Measurements from ENCODE around the gene RAB30. TPM values are rescaled to one million over a fixed set of nuclear protein-coding genes. Genes with fewer than 3 reads are reported as not detected.

The RAB30 gene
- total and polyA plus RNA-seq, 2 donors (not counting 3 experiments of a cell fraction or from before 2014, with no cell fraction given): 4.1 to 14.6 TPM

DNA sequence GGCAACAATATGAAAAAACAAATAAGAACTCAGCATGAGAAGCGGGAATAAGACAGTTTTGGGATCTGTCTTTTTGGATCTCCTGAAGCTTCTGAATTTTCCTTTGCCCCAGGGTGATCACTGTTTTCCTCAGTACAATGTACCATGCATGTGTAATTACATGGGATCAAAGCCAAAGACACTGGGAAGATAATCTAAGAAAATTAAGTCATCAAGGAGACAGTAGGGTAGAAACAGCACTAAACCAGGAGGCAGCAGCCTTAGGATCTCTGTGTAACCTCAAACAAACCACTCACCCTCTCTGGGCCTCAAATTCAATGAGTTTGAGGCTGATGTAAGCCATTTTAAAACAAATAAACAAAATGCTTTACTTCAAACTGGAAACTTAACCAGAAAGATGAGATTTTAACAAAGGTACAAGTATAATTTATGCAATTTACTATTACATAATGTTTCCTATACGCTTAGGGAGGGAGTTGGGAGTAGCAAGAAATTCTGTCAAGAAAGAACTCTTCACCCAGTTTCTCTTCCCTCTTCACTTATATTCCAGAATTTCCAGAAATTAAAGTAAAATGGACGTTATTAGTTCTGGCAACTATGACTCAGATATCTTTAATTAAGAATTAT lies 77.0 kb downstream of the RAB30 start:
- CTCF ChIA-PET: interaction anchor here (1.5 kb wide), 2 partner anchors 9 to 68 kb away, joined by 3 to 6 read pairs; no protein-coding TSS in a partner anchor
- Histone ChIP-seq H2AFZ (ENCODE audit: low read depth, low read length) (no peak overlapping the region), H4K20me1 (replicated peaks; ENCODE audit: control insufficient read depth, extremely low read depth, insufficient read depth, low read length) (no peaks in the 10 kb centered on the region), H3K4me3 (replicated peaks in 1 of 3; ENCODE audit: insufficient read depth in 1 of 3, low read depth in 1 of 3, low read length in 3 of 3) (no peak overlapping the region), H3K27ac (ENCODE audit: insufficient read depth, low read depth, low read length) (no peak overlapping the region), H3K9ac (replicated peaks; ENCODE audit: extremely low read depth, insufficient read depth, low read length) (no peak overlapping the region), H3K27me3 (ENCODE audit: control insufficient read depth in 2 of 2, insufficient read depth in 2 of 2, low read length in 2 of 2) (no peaks in the 10 kb centered on the region), H3K36me3 (ENCODE audit: control insufficient read depth in 2 of 2, extremely low read depth in 1 of 2, insufficient read depth in 2 of 2, low read length in 2 of 2) (no peaks in the 10 kb centered on the region), H3K79me2 (ENCODE audit: control insufficient read depth, insufficient read depth, low read length) (no peaks in the 10 kb centered on the region), H3K9me1 (replicated peaks; ENCODE audit: control insufficient read depth, extremely low read depth, insufficient read depth, low read length) (no peaks in the 10 kb centered on the region), H3K4me1 (ENCODE audit: control insufficient read depth, extremely low read depth, insufficient read depth, low read length) (peaks cover 7% of the 10 kb centered on the region), H3K9me3 (replicated peaks; ENCODE audit: control insufficient read depth, insufficient read depth, low read length) (no peaks in the 10 kb centered on the region), H3K4me2 (ENCODE audit: insufficient read depth, low read length) (no peak overlapping the region)
- dilution Hi-C loops (cut with MboI; ENCODE audit: extremely low pct_ligation_motif_present, low sequenced_read_pairs) (no loop called here), intact Hi-C loops (cut with micrococcal nuclease) (no loop called here)
- POLR2A ChIA-PET: no interaction called here
- FAIRE-seq: no peak
- no peak for DNase-seq (ENCODE audit: low read depth, low spot score)
- TF ChIP-seq GATA2 (IDR thresholded peaks at IDR 0.05; ENCODE audit: insufficient read depth, insufficient read length, low read depth, low read length) (no peak), POLR2A (IDR thresholded peaks at IDR 0.05; ENCODE audit: low read depth, low read length) (no peak), JUN (IDR thresholded peaks at IDR 0.05; ENCODE audit: borderline replicate concordance, insufficient read depth, insufficient read length, low read depth) (no peak), POLR2AphosphoS5 (IDR thresholded peaks at IDR 0.05; ENCODE audit: insufficient read depth, low read depth, low read length) (no peak), EZH2 (IDR thresholded peaks at IDR 0.05; ENCODE audit: borderline replicate concordance, low read depth, low read length, severe bottlenecking) (no peak), MYC (IDR thresholded peaks at IDR 0.05; ENCODE audit: low read depth, low read length) (no peak), FOS (IDR thresholded peaks at IDR 0.05; ENCODE audit: borderline replicate concordance, insufficient read depth, low read length) (no peak)
- TF ChIP-seq, protein P1, sequence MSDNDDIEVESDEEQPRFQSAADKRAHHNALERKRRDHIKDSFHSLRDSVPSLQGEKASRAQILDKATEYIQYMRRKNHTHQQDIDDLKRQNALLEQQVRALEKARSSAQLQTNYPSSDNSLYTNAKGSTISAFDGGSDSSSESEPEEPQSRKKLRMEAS (IDR thresholded peaks at IDR 0.05; ENCODE audit: insufficient read depth, insufficient read length): no peak
- TF ChIP-seq, protein P2, sequence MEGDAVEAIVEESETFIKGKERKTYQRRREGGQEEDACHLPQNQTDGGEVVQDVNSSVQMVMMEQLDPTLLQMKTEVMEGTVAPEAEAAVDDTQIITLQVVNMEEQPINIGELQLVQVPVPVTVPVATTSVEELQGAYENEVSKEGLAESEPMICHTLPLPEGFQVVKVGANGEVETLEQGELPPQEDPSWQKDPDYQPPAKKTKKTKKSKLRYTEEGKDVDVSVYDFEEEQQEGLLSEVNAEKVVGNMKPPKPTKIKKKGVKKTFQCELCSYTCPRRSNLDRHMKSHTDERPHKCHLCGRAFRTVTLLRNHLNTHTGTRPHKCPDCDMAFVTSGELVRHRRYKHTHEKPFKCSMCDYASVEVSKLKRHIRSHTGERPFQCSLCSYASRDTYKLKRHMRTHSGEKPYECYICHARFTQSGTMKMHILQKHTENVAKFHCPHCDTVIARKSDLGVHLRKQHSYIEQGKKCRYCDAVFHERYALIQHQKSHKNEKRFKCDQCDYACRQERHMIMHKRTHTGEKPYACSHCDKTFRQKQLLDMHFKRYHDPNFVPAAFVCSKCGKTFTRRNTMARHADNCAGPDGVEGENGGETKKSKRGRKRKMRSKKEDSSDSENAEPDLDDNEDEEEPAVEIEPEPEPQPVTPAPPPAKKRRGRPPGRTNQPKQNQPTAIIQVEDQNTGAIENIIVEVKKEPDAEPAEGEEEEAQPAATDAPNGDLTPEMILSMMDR (IDR thresholded peaks at IDR 0.05; ENCODE audit: extremely low read depth in 1 of 2, insufficient read depth in 1 of 2, low read depth in 1 of 2, low read length in 2 of 2): no peak
- BruUV-seq (replicated peaks): no TSS peak
